Upper lobe of left lung (tissue), 6 donors: ENCODE measurements around the gene TIGD3. TPM values are rescaled to one million over a fixed set of nuclear protein-coding genes. Genes with fewer than 3 reads are reported as not detected.

Experiments
- ATAC-seq, 2 donors: fragments of 200-7000 bp; cut with Tn5 transposase; one replicate each; pipeline ENCODE4 v1.9.1; 2022; ENCODE audit warnings: mild to moderate bottlenecking in 2 of 2, moderate library complexity in 2 of 2; ENCODE audit not compliant: low FRiP score in 2 of 2
- DNase-seq, 2 donors: peaks; one replicate each; pipeline ENCODE4 v3.0.0-alpha.2; 2019 to 2020
- H3K27ac ChIP-seq, 4 donors: fragments of 200-600 bp; sonication (generic); one replicate each; pipeline ENCODE4 v1.5.1; 2016 to 2019
- H3K27me3 ChIP-seq, 4 donors: fragments of 200-600 bp; sonication (generic); one replicate each; pipeline ENCODE4 v1.5.1; 2017 to 2019
- H3K36me3 ChIP-seq, 4 donors: fragments of 200-600 bp; sonication (generic); one replicate each; pipeline ENCODE4 v1.5.1; 2016 to 2019
- H3K4me1 ChIP-seq, 4 donors: fragments of 200-600 bp; sonication (generic); one replicate each; pipeline ENCODE4 v1.5.1; 2018 to 2019
- H3K4me3 ChIP-seq, 4 donors: fragments of 200-600 bp; sonication (generic); one replicate each; pipeline ENCODE4 v1.5.1; 2017 to 2019; ENCODE audit warnings: mild to moderate bottlenecking in 2 of 4, moderate library complexity in 1 of 4
- H3K9me3 ChIP-seq, 4 donors: fragments of 200-600 bp; sonication (generic); one replicate each; pipeline ENCODE4 v1.5.1; 2018 to 2019
- EP300 ChIP-seq, 4 donors: sonication (generic); formaldehyde crosslinking; IDR thresholded peaks; one replicate each; pipeline ENCODE4 v1.5.1; 2017; ENCODE audit warnings: antibody characterized with exemption in 4 of 4, control low read depth in 2 of 4
- POLR2A ChIP-seq, 4 donors: fragments of 450-650 bp; IDR thresholded peaks; one replicate each; pipeline ENCODE4 v1.5.1; 2016 to 2017; ENCODE audit warnings: antibody characterized with exemption in 4 of 4, mild to moderate bottlenecking in 2 of 4
- POLR2AphosphoS5 ChIP-seq, 2 donors: sonication (generic); formaldehyde crosslinking; IDR thresholded peaks; one replicate each; pipeline ENCODE4 v1.5.1; 2017; ENCODE audit warnings: antibody characterized with exemption in 2 of 2
- WGBS, 2 donors: methylation state at CpG; one replicate each; pipeline ENCODE4 v1.1.5; 2017 to 2018; 5-methylcytosine and 5-hydroxymethylcytosine counted together
- total RNA-seq, 6 donors: library from RNA; depleted of rRNA in 4 of 6; stranded (reverse); fragments of >200 nt in 4 of 6; gene quantifications; one replicate each; pipeline versions ENCODE4 v1.1.0 to v1.2.1, GENCODE V29; 2016 to 2021
- TF ChIP-seq, protein P1 (sequence below), 6 experiments: fragments of 450-650 bp in 4 of 6; fragments of 200-600 bp in 2 of 6; sonication (generic) in 2 of 6; IDR thresholded peaks; one replicate each; pipeline ENCODE4 v1.5.1; 2016 to 2019; ENCODE audit warnings: antibody characterized with exemption in 6 of 6
- donor health status: DM: no; HTN: no; CAD: no; lungs with moderate emphysema.
- donor health status: DM: no; HTN: yes; CAD: no; lungs with severe emphysema.

Gene TIGD3
- total RNA-seq, 6 donors from 2014 or later: 0.15 to 0.51 (median 0.35) TPM; not detected in 2

DNA sequence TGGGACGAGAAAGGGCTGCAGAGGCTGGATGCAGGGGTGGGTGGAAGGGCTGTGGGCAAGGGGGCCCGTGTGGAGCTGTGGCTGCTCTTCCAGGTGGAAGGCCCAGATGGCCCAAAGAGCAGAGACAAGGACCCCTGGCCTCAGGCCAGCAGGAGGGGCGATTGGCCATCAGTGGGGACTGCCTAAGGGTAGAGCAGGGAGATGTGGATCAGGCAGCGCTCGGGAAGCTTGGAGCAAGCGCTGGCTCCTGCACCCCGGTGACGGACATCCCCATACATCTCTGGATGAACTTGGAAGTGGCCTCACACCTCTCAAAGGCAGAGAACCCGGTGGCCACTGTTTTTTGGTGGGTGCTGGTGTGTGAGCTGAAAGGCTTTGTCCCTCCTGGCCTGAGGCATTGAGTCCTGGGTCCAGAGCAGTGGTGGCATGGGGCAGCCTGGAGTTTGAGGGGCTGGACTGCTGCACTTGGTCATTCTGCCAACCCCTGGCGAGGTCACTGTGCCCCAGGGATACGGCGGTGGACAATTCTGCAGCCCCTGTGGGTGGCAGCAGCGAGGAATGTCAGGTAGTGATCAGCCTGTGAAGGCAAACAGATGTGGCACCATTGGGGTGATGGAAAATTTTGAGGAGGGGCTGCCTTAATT is 37.8 kb downstream of the TIGD3 start:
- Histone ChIP-seq H3K9me3 (no peaks in the 10 kb centered on the region), H3K4me3 (no peak overlapping the region), H3K4me1 (peaks cover 45 to 56% (median 49%) of the 10 kb centered on the region in 4 donors), H3K27me3 (no peaks in the 10 kb centered on the region), H3K27ac (peak overlapping the region in 3 of 4 donors; percentile 79 to 98 (median 97)), H3K36me3 (peaks cover 4 to 73% (median 49%) of the 10 kb centered on the region in 4 donors)
- 86 to 89% methylated on average over 9 to 13 of the region's 13 CpGs for WGBS, 2 donors
- no peak for TF ChIP-seq POLR2A (IDR thresholded peaks at IDR 0.05)
- TF ChIP-seq EP300 (IDR thresholded peaks at IDR 0.05): no peak
- no peak for TF ChIP-seq POLR2AphosphoS5 (IDR thresholded peaks at IDR 0.05)
- TF ChIP-seq, protein P1, sequence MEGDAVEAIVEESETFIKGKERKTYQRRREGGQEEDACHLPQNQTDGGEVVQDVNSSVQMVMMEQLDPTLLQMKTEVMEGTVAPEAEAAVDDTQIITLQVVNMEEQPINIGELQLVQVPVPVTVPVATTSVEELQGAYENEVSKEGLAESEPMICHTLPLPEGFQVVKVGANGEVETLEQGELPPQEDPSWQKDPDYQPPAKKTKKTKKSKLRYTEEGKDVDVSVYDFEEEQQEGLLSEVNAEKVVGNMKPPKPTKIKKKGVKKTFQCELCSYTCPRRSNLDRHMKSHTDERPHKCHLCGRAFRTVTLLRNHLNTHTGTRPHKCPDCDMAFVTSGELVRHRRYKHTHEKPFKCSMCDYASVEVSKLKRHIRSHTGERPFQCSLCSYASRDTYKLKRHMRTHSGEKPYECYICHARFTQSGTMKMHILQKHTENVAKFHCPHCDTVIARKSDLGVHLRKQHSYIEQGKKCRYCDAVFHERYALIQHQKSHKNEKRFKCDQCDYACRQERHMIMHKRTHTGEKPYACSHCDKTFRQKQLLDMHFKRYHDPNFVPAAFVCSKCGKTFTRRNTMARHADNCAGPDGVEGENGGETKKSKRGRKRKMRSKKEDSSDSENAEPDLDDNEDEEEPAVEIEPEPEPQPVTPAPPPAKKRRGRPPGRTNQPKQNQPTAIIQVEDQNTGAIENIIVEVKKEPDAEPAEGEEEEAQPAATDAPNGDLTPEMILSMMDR (IDR thresholded peaks at IDR 0.05): no peak
- no peak for DNase-seq
- no peak for ATAC-seq

DNA sequence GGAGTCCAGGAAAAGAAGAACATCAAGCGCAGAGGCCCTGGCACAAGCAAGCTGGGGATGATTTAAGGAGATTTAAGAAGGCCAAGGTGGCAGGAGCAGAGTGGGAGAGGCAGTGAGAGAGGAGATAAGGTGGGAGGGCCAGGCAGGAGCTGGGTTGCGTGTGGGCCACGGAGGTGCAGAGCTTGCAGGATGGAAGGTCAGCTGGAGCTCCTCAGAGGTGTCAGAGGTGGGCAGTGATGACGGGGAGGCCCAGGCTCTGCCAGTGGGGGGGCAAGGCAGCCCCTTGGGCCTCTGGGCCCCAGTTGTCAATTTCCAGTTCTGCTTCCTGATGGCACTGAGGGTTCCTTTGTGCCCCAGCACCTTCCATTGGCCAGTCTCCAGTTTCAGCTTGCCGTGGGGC is 38.3 kb downstream of the TIGD3 start:
- peaks cover 39 to 50% (median 43%) of the 10 kb centered on the region in 4 donors for H3K4me1 ChIP-seq

DNA sequence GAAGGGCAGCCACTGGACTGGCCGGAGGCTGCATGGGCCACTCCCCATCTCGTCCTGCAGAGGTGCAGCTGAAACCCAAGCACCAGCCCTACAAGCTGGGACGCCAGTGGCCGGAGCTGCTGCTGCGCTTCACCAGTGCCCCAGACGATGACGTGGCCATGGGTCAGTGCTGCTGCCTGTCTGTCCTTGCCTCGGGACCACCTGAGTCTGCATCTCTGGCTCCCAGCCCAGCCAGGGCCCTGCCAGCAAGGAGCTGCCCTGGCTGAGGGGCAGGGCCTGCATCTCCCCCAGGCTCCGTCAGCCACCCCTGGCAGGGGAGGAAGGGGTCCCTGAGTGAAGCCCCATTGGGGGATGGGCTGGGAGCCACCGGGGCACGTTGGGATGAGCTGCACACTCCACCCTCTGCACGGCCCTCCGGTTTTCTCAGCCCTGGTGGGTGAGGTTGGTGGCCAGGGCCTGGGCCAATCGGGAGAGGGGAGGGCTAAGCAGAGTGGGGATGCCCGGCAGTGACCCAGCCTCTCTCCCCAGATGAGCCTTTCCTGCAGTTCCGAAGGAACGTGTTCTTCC is 39.0 kb downstream of the TIGD3 start:
- 89 to 91% methylated on average over 3 to 15 of the region's 17 CpGs for WGBS, 2 donors
- Histone ChIP-seq H3K4me3 (no peak overlapping the region), H3K27me3 (no peaks in the 10 kb centered on the region), H3K4me1 (peaks cover 32 to 43% (median 36%) of the 10 kb centered on the region in 4 donors), H3K36me3 (peaks cover 7 to 81% (median 62%) of the 10 kb centered on the region in 4 donors), H3K9me3 (no peaks in the 10 kb centered on the region), H3K27ac (peak overlapping the region in 1 of 4 donors; percentile 97)
- TF ChIP-seq POLR2AphosphoS5 (IDR thresholded peaks at IDR 0.05) (no peak), EP300 (IDR thresholded peaks at IDR 0.05) (no peak), POLR2A (IDR thresholded peaks at IDR 0.05) (no peak)
- TF ChIP-seq, protein P1 (IDR thresholded peaks at IDR 0.05): no peak
- no peak for ATAC-seq
- DNase-seq: peak in 1 of 2 donors; percentile 64

More for the DNA sequence above, 38.3 kb downstream of the TIGD3 start:
- Histone ChIP-seq H3K27me3 (no peaks in the 10 kb centered on the region), H3K27ac (peak overlapping the region in 2 of 4 donors; percentile 97 to 98), H3K4me3 (no peak overlapping the region), H3K36me3 (peaks cover 4 to 79% (median 55%) of the 10 kb centered on the region in 4 donors), H3K9me3 (no peaks in the 10 kb centered on the region)
- TF ChIP-seq POLR2A (IDR thresholded peaks at IDR 0.05): no peak
- no peak for TF ChIP-seq POLR2AphosphoS5 (IDR thresholded peaks at IDR 0.05)
- TF ChIP-seq, protein P1 (IDR thresholded peaks at IDR 0.05): no peak
- TF ChIP-seq EP300 (IDR thresholded peaks at IDR 0.05): no peak
- 95 to 97% methylated on average over 4 to 5 of the region's 5 CpGs for WGBS, 2 donors
- ATAC-seq (no peak), DNase-seq (no peak)

DNA sequence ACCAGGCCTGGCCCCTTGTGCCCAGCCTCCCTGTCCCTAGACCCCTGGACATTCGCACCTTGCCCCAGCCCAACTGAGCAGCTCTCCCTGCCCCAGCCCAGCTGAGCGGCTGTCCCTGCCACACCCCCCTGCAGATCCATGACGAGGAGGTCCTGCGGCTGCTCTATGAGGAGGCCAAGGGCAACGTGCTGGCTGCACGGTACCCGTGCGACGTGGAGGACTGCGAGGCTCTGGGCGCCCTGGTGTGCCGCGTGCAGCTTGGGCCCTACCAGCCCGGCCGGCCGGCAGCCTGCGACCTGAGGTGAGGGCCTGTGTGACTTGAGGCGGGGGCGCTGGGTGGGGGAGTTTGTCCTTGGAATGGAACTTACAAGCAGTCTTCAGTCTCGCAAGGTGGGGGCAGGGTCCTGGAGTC is 39.6 kb downstream of the TIGD3 start:
- H3K27me3 ChIP-seq: no peaks in the 10 kb centered on the region
- peak overlapping the region in 1 of 4 donors; percentile 22 for H3K27ac ChIP-seq
- DNase-seq: peak in 1 of 2 donors; percentile 77
- H3K4me3 ChIP-seq: no peak overlapping the region
- H3K36me3 ChIP-seq: peaks cover 7 to 83% (median 67%) of the 10 kb centered on the region in 4 donors
- TF ChIP-seq EP300 (IDR thresholded peaks at IDR 0.05) (no peak), POLR2AphosphoS5 (IDR thresholded peaks at IDR 0.05) (no peak), POLR2A (IDR thresholded peaks at IDR 0.05) (no peak)
- TF ChIP-seq, protein P1 (IDR thresholded peaks at IDR 0.05): no peak
- peaks cover 27 to 37% (median 31%) of the 10 kb centered on the region in 4 donors for H3K4me1 ChIP-seq
- 90 to 93% methylated on average over 2 to 15 of the region's 20 CpGs for WGBS, 2 donors
- no peaks in the 10 kb centered on the region for H3K9me3 ChIP-seq
- ATAC-seq: no peak
